Esophagus (tissue), 2 donors: ENCODE data around the gene NUP85. TPM values are rescaled to one million over a fixed set of nuclear protein-coding genes. Genes with fewer than 3 reads are reported as not detected.
A peak's percentile ranks its signal among the peaks of the same experiment; 100 is the strongest.
"Not testable (repeated sequence)": the region's sequence is repeated elsewhere in the genome, so short reads cannot be mapped to it uniquely, and the experiment has no call there.

Experiments used
- H3K27ac ChIP-seq, 2 donors: one replicate each; pipeline ENCODE4 v1.5.1; 2013; ENCODE audit warnings: low read depth in 2 of 2, mild to moderate bottlenecking in 2 of 2, inconsistent platforms in 1 of 2, low read length in 1 of 2, moderate library complexity in 1 of 2
- H3K27me3 ChIP-seq, 2 donors: one replicate each; pipeline ENCODE4 v1.6.1; 2013; ENCODE audit warnings: low read length in 2 of 2, control low read depth in 1 of 2, mild to moderate bottlenecking in 1 of 2; ENCODE audit not compliant: insufficient read depth in 2 of 2, control insufficient read depth in 1 of 2
- H3K36me3 ChIP-seq, 2 donors: one replicate each; pipeline ENCODE4 v1.6.1; 2013; ENCODE audit warnings: low read length in 1 of 2; ENCODE audit not compliant: control insufficient read depth in 2 of 2, insufficient read depth in 2 of 2
- H3K4me1 ChIP-seq, 2 donors: one replicate each; pipeline ENCODE4 v1.6.1; 2013; ENCODE audit warnings: low read length in 1 of 2; ENCODE audit not compliant: control insufficient read depth in 2 of 2, insufficient read depth in 2 of 2
- H3K4me3 ChIP-seq, 2 donors: one replicate each; pipeline ENCODE4 v1.5.1; 2013; ENCODE audit warnings: low read length in 2 of 2, mild to moderate bottlenecking in 2 of 2, low read depth in 1 of 2, moderate library complexity in 1 of 2
- H3K9me3 ChIP-seq, 2 donors: one replicate each; pipeline ENCODE4 v1.6.1; 2013; ENCODE audit warnings: mild to moderate bottlenecking in 2 of 2, low read depth in 1 of 2, low read length in 1 of 2, moderate library complexity in 1 of 2; ENCODE audit not compliant: control insufficient read depth in 2 of 2, insufficient read depth in 1 of 2
- WGBS, 2 donors: extraction: QIAGEN DNeasy Blood & Tissue Kit; methylation state at CpG; one replicate each; pipeline ENCODE4 v1.1.7; 2013; 5-methylcytosine and 5-hydroxymethylcytosine counted together
- polyA plus RNA-seq, 2 donors: library from polyadenylated mRNA; stranded (reverse); fragments of 200-250 nt; gene quantifications; one replicate each; pipeline ENCODE4 v1.2.3, GENCODE V29; 2013
- donor health status: healthy with polysubstance abuse.
- donor health status: Bipolar disorder and iron deficiency.

NUP85 gene
- polyA plus RNA-seq, 2 donors = 31.1 to 37.1 TPM

GRCh38 chr17:75194879-75195278 lies 10.6 kb upstream of the NUP85 start:
- Histone ChIP-seq H3K27me3 (no peaks in the 10 kb centered on the region), H3K27ac (no peak overlapping the region), H3K9me3 (no peaks in the 10 kb centered on the region), H3K4me1 (no peaks in the 10 kb centered on the region), H3K4me3 (no peak overlapping the region), H3K36me3 (no peaks in the 10 kb centered on the region)
- 79 to 95% methylated on average over 3 to 4 of the region's 5 CpGs for WGBS, 2 donors

GRCh38 chr17:75199886-75200618 lies 5.4 kb upstream of the NUP85 start:
- Histone ChIP-seq H3K27ac (no peak overlapping the region), H3K4me1 (no peaks in the 10 kb centered on the region), H3K36me3 (no peaks in the 10 kb centered on the region), H3K9me3 (no peaks in the 10 kb centered on the region), H3K4me3 (no peak overlapping the region), H3K27me3 (no peaks in the 10 kb centered on the region)
- 90 to 94% methylated on average over 6 of the region's 6 CpGs for WGBS, 2 donors

GRCh38 chr17:75205793-75206163 lies 299 bp downstream of the NUP85 start:
- Histone ChIP-seq H3K4me3 (peak overlapping the region; percentile 93 to 94), H3K4me1 (no peaks in the 10 kb centered on the region), H3K27ac (peak overlapping the region; percentile 95 to 100), H3K27me3 (no peaks in the 10 kb centered on the region), H3K36me3 (peaks cover 0 to 2% of the 10 kb centered on the region in 2 donors), H3K9me3 (no peaks in the 10 kb centered on the region)
- WGBS, 2 donors = 0% methylated on average over 22 of the region's 22 CpGs

- H3K36me3 ChIP-seq, H3K4me1 ChIP-seq, H3K27me3 ChIP-seq, H3K27ac ChIP-seq, H3K9me3 ChIP-seq: not testable (repeated sequence)
- peak overlapping the region in 1 of 2 donors; percentile 93 for H3K4me3 ChIP-seq
- 84 to 90% methylated on average over 8 of the region's 8 CpGs for WGBS, 2 donors
These were observed 1.6 kb downstream of the NUP85 start for GRCh38 chr17:75207050-75207407.

- H3K27ac ChIP-seq = no peak overlapping the region
These were observed 2.3 kb downstream of the NUP85 start for GRCh38 chr17:75207760-75208159.

GRCh38 chr17:75208161-75208560 lies 2.7 kb downstream of the NUP85 start:
- Histone ChIP-seq H3K27me3 (no peaks in the 10 kb centered on the region), H3K4me1 (no peaks in the 10 kb centered on the region)
- 89% methylated on average over 9 of the region's 9 CpGs for WGBS, 2 donors

More at GRCh38 chr17:75207760-75208159, 2.3 kb downstream of the NUP85 start:
- Histone ChIP-seq H3K4me3 (no peak overlapping the region), H3K4me1 (no peaks in the 10 kb centered on the region), H3K9me3 (no peaks in the 10 kb centered on the region), H3K27me3 (no peaks in the 10 kb centered on the region), H3K36me3 (peaks cover 0 to 7% of the 10 kb centered on the region in 2 donors)
- 82 to 87% methylated on average over 12 of the region's 12 CpGs for WGBS, 2 donors

GRCh38 chr17:75209061-75209460 lies 3.6 kb downstream of the NUP85 start:
- peaks cover 0 to 14% of the 10 kb centered on the region in 2 donors for H3K36me3 ChIP-seq

More at GRCh38 chr17:75208161-75208560, 2.7 kb downstream of the NUP85 start:
- no peak overlapping the region for H3K4me3 ChIP-seq
- peaks cover 0 to 10% of the 10 kb centered on the region in 2 donors for H3K36me3 ChIP-seq
- H3K27ac ChIP-seq = no peak overlapping the region
- H3K9me3 ChIP-seq = no peaks in the 10 kb centered on the region

GRCh38 chr17:75218131-75218530 lies 12.7 kb downstream of the NUP85 start:
- Histone ChIP-seq H3K4me3 (no peak overlapping the region), H3K4me1 (no peaks in the 10 kb centered on the region), H3K27me3 (no peaks in the 10 kb centered on the region), H3K9me3 (no peaks in the 10 kb centered on the region), H3K27ac (no peak overlapping the region), H3K36me3 (peaks cover 6 to 25% of the 10 kb centered on the region in 2 donors)
- WGBS, 2 donors = 90 to 93% methylated on average over 6 of the region's 6 CpGs

More at GRCh38 chr17:75209061-75209460, 3.6 kb downstream of the NUP85 start:
- no peak overlapping the region for H3K27ac ChIP-seq
- WGBS, 2 donors = 82% methylated on average over 3 of the region's 3 CpGs
- H3K4me3 ChIP-seq = no peak overlapping the region
- no peaks in the 10 kb centered on the region for H3K9me3 ChIP-seq
- H3K4me1 ChIP-seq = no peaks in the 10 kb centered on the region
- H3K27me3 ChIP-seq = no peaks in the 10 kb centered on the region

GRCh38 chr17:75219815-75220214 lies 14.3 kb downstream of the NUP85 start:
- H3K27me3 ChIP-seq = no peaks in the 10 kb centered on the region
- 98 to 99% methylated on average over 3 of the region's 3 CpGs for WGBS, 2 donors
- H3K9me3 ChIP-seq = no peaks in the 10 kb centered on the region
- H3K4me1 ChIP-seq = no peaks in the 10 kb centered on the region
- no peak overlapping the region for H3K27ac ChIP-seq
- no peak overlapping the region for H3K4me3 ChIP-seq
- peaks cover 6 to 16% of the 10 kb centered on the region in 2 donors for H3K36me3 ChIP-seq

GRCh38 chr17:75225016-75225415 lies 19.5 kb downstream of the NUP85 start:
- Histone ChIP-seq H3K9me3 (no peaks in the 10 kb centered on the region), H3K4me3 (no peak overlapping the region), H3K36me3 (peaks cover 8 to 26% of the 10 kb centered on the region in 2 donors), H3K27me3 (no peaks in the 10 kb centered on the region), H3K27ac (no peak overlapping the region), H3K4me1 (peaks cover 0 to 2% of the 10 kb centered on the region in 2 donors)
- 74 to 77% methylated on average over 14 of the region's 14 CpGs for WGBS, 2 donors
